ENCODE results near the gene ACTN1. TPM values are rescaled to one million over a fixed set of nuclear protein-coding genes. Genes with fewer than 3 reads are reported as not detected.
A peak's percentile ranks its signal among the peaks of the same experiment; 100 is the strongest.

ACTN1 gene
- total and polyA plus RNA-seq, 2 of the 8 experiments (the other 6 are each of a cell fraction or from before 2014, with no cell fraction given) = 236 to 262 TPM

DNA sequence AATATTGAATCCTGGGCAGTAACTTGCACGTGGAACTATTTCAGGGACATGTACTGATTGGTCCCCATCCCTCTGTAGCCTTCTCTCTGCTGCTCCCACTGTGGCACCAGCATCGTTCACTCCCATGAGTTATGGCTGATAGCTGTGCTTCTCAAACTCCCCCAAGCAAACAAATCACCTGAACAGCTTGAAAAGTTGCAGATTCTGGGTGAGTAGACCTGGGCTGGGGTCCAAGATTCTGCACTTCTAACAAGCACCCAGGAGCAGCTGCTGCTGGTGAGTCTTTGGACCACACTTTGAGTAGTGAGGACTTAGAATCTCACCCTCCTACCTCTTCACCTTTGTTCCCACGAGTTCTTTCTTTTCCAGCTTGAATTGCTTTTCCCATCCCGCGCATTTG, 136.8 kb downstream of the ACTN1 start:
- whole genome bisulfite sequencing, 2 experiments (ENCODE audit: extremely low coverage in 1 of 2, insufficient coverage in 1 of 2, insufficient read length in 1 of 2, insufficient replicate concordance in 2 of 2, low coverage in 1 of 2, low lambda C conversion rate in 2 of 2, missing lambda C conversion rate in 1 of 2) = 90% methylated on average over 5 of the region's 5 CpGs; no CpG with 5 or more reads in 1 of the 2 experiments
- POLR2A ChIA-PET (ENCODE audit: partially characterized antibody) = no interaction called here
- Histone ChIP-seq H3K9ac (replicated peaks in 1 of 4; ENCODE audit: extremely low read depth in 1 of 4, low read depth in 3 of 4, low read length in 3 of 4) (no peak overlapping the region), H3K56ac (replicated peaks; ENCODE audit: insufficient read length, low read depth, low read length) (no peak overlapping the region), H4K20me1 (replicated peaks in 1 of 2; ENCODE audit: control insufficient read depth in 1 of 2, insufficient read depth in 2 of 2, low read length in 2 of 2) (no peaks in the 10 kb centered on the region), H3K14ac (ENCODE audit: insufficient read length) (no peak overlapping the region), H2AFZ (ENCODE audit: low read length) (no peak overlapping the region), H3K23me2 (ENCODE audit: low read depth, low read length) (peaks cover 5% of the 10 kb centered on the region; the same call in 1 of the 2 replicates), H2BK15ac (ENCODE audit: low read length) (0 out of 2 replicates have a peak overlapping the region, but pooled peaks have one; percentile 23), H3K9me3 (ENCODE audit: insufficient read depth in 2 of 2, low read depth in 1 of 2, low read length in 1 of 2) (no peaks in the 10 kb centered on the region), H3K23ac (ENCODE audit: insufficient read length) (no peak overlapping the region), H2BK20ac (ENCODE audit: low read length) (no peak overlapping the region), H3K4me2 (ENCODE audit: insufficient read depth in 1 of 2, low read depth in 2 of 2, low read length in 2 of 2) (no peak overlapping the region), H3K4ac (replicated peaks; ENCODE audit: insufficient read length, low read depth, low read length) (no peak overlapping the region), H3K27me3 (replicated peaks in 1 of 4; ENCODE audit: control insufficient read depth in 3 of 4, extremely low read depth in 1 of 4, insufficient read depth in 3 of 4, low read length in 3 of 4) (no peaks in the 10 kb centered on the region), H3K36me3 (ENCODE audit: control insufficient read depth in 2 of 4, insufficient read depth in 4 of 4, low read length in 3 of 4) (no peaks in the 10 kb centered on the region), H2BK12ac (ENCODE audit: low read depth, low read length) (no peak overlapping the region), H3K79me1 (ENCODE audit: low read depth, low read length) (no peaks in the 10 kb centered on the region), H2AK5ac (ENCODE audit: low read depth, low read length) (no peak overlapping the region), H3K79me2 (ENCODE audit: control insufficient read depth in 1 of 2, insufficient read depth in 2 of 2, low read length in 2 of 2) (no peaks in the 10 kb centered on the region), H4K5ac (ENCODE audit: insufficient read length, low read depth, low read length) (no peak overlapping the region), H3K18ac (ENCODE audit: extremely low read depth, low read length) (no peak overlapping the region), H3K4me1 (replicated peaks in 1 of 4; ENCODE audit: control insufficient read depth in 3 of 4, insufficient read depth in 4 of 4, low read length in 3 of 4) (peaks cover 0 to 6% (median 3%) of the 10 kb centered on the region in 4 experiments; a peak in 5 of 7 replicates), H2BK5ac (ENCODE audit: low read depth, low read length) (no peak overlapping the region), H3K4me3 (ENCODE audit: extremely low read depth in 1 of 4, insufficient read depth in 2 of 4, low read depth in 3 of 4, low read length in 4 of 4) (no peak overlapping the region), H2BK120ac (replicated peaks; ENCODE audit: low read depth, low read length) (no peak overlapping the region), H4K91ac (replicated peaks; ENCODE audit: insufficient read length, low read length) (no peak overlapping the region), H4K8ac (ENCODE audit: extremely low read depth, insufficient read depth, low read length) (no peak overlapping the region), H3K27ac (ENCODE audit: low read depth, low read length) (no peak overlapping the region)
- FAIRE-seq = no peak
- CTCF ChIA-PET (ENCODE audit: partially characterized antibody) = interaction anchor here (1.1 to 5.8 kb wide), 5 partner anchors 12 to 84 kb away, joined by 3 to 47 read pairs (median 3); no protein-coding TSS in a partner anchor
- no peak for TF ChIP-seq CBX8 (IDR thresholded peaks at IDR 0.05; ENCODE audit: borderline replicate concordance, low read depth, low read length)
- TF ChIP-seq NRF1 (IDR thresholded peaks at IDR 0.05; ENCODE audit: low read depth, low read length) = no peak
- TF ChIP-seq TEAD4 (IDR thresholded peaks at IDR 0.05; ENCODE audit: low read depth, low read length) = no peak
- no peak for TF ChIP-seq CEBPB (IDR thresholded peaks at IDR 0.05; ENCODE audit: low read depth, low read length)
- no peak for TF ChIP-seq SP1 (IDR thresholded peaks at IDR 0.05; ENCODE audit: low read depth, low read length)
- TF ChIP-seq HDAC6 (IDR thresholded peaks at IDR 0.05; ENCODE audit: low read depth, low read length) = no peak
- no peak for TF ChIP-seq ZNF274 (IDR thresholded peaks at IDR 0.05; ENCODE audit: borderline replicate concordance, extremely low read depth, low read length)
- no peak for TF ChIP-seq JUND (IDR thresholded peaks at IDR 0.05; ENCODE audit: low read length)
- DNase-seq (ENCODE audit: low read depth in 1 of 2, low spot score in 2 of 2) = peak in 1 of 2 experiments; percentile 28

All from H1 (cell line).